Vagina (tissue), 2 donors: ENCODE measurements around the gene FBXL17. TPM values are rescaled to one million over a fixed set of nuclear protein-coding genes. Genes with fewer than 3 reads are reported as not detected.

Experiments
- DNase-seq, 2 donors: peaks; one replicate each; pipeline ENCODE4 v3.0.0-alpha.2; 2017; ENCODE audit errors: extremely low spot score in 2 of 2
- H3K27ac ChIP-seq: fragments of 200-600 bp; sonication (generic); one replicate; pipeline ENCODE4 v1.5.1; 2019
- H3K27me3 ChIP-seq: fragments of 200-600 bp; sonication (generic); one replicate; pipeline ENCODE4 v1.5.1; 2019
- H3K36me3 ChIP-seq, 2 donors: fragments of 200-600 bp; sonication (generic); one replicate each; pipeline ENCODE4 v1.5.1; 2017 to 2019
- H3K4me1 ChIP-seq: fragments of 200-600 bp; sonication (generic); one replicate; pipeline ENCODE4 v1.5.1; 2019
- H3K4me3 ChIP-seq, 2 donors: fragments of 200-600 bp; sonication (generic); 1 replicate in 1 of 2; 2 replicates in 1 of 2; pipeline ENCODE4 v1.5.1; 2016 to 2019
- H3K9me3 ChIP-seq: fragments of 200-600 bp; sonication (generic); one replicate; pipeline ENCODE4 v1.5.1; 2019
- POLR2A ChIP-seq, 2 donors: fragments of 450-650 bp; IDR thresholded peaks; one replicate each; pipeline ENCODE4 v1.6.1; 2017; ENCODE audit warnings: antibody characterized with exemption in 2 of 2, mild to moderate bottlenecking in 2 of 2, moderate library complexity in 2 of 2
- POLR2AphosphoS5 ChIP-seq, 2 donors: sonication (generic); formaldehyde crosslinking; IDR thresholded peaks; one replicate each; pipeline ENCODE4 v1.9.0; 2017; ENCODE audit warnings: antibody characterized with exemption in 2 of 2, mild to moderate bottlenecking in 2 of 2, low read depth in 1 of 2; ENCODE audit not compliant: insufficient read depth in 1 of 2
- intact Hi-C: fragments of 100-400 bp; cut with DNase I; formaldehyde crosslinking; loops from one replicate; pipeline ENCODE4 v1.15.1; 2023
- total RNA-seq: library from RNA; depleted of rRNA; stranded (reverse); fragments of >200 nt; gene quantifications from one replicate; pipeline ENCODE4 v1.2.3, GENCODE V29; 2016
- TF ChIP-seq, protein P1 (sequence below), 3 experiments: fragments of 450-650 bp in 2 of 3; fragments of 200-600 bp in 1 of 3; sonication (generic) in 1 of 3; IDR thresholded peaks; one replicate each; pipeline ENCODE4 v1.5.1; 2017 to 2019; ENCODE audit warnings: antibody characterized with exemption in 3 of 3, mild to moderate bottlenecking in 2 of 3, moderate library complexity in 2 of 3

FBXL17 gene
- total RNA-seq, 1 donor from 2014 or later, result 15.0 TPM

DNA sequence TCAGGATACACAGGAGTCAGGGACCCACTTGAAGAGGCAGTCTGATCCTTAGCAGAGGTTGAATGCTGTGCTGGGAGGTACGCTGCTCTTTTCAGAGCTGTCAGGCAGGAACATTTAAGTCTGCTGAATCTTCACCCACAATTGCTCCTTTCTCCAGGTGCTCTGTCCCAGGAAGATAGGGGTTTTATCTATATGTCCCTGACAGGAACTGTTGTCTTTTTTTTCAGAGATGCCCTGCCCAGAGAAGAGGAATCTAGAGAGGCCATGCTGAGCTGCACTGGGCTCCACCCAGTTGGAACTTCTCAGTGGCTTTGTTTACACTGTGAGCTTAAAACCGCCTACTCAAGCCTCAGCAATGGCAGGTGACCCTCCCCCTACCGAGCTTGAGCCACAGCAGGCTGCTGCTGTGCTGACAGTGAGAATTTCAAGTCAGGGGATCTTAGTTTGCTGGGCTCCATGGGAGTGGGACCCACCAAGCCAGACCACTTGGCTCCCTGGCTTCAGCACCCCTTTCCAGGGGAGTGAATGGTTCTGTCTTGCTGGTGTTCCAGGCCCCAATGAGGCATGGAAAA is 169.0 kb downstream of the FBXL17 start:
- Histone ChIP-seq H3K36me3 (no peaks in the 10 kb centered on the region), H3K27me3 (no peaks in the 10 kb centered on the region), H3K4me3 (no peak overlapping the region), H3K9me3 (no peaks in the 10 kb centered on the region), H3K4me1 (no peaks in the 10 kb centered on the region), H3K27ac (no peak overlapping the region)
- no peak for DNase-seq
- no peak for TF ChIP-seq POLR2AphosphoS5 (IDR thresholded peaks at IDR 0.05; ENCODE audit: insufficient read depth in 1 of 2, low read depth in 1 of 2)
- TF ChIP-seq, protein P1, sequence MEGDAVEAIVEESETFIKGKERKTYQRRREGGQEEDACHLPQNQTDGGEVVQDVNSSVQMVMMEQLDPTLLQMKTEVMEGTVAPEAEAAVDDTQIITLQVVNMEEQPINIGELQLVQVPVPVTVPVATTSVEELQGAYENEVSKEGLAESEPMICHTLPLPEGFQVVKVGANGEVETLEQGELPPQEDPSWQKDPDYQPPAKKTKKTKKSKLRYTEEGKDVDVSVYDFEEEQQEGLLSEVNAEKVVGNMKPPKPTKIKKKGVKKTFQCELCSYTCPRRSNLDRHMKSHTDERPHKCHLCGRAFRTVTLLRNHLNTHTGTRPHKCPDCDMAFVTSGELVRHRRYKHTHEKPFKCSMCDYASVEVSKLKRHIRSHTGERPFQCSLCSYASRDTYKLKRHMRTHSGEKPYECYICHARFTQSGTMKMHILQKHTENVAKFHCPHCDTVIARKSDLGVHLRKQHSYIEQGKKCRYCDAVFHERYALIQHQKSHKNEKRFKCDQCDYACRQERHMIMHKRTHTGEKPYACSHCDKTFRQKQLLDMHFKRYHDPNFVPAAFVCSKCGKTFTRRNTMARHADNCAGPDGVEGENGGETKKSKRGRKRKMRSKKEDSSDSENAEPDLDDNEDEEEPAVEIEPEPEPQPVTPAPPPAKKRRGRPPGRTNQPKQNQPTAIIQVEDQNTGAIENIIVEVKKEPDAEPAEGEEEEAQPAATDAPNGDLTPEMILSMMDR (IDR thresholded peaks at IDR 0.05), result no peak
- no peak for TF ChIP-seq POLR2A (IDR thresholded peaks at IDR 0.05)
- intact Hi-C loops, result no loop called here

DNA sequence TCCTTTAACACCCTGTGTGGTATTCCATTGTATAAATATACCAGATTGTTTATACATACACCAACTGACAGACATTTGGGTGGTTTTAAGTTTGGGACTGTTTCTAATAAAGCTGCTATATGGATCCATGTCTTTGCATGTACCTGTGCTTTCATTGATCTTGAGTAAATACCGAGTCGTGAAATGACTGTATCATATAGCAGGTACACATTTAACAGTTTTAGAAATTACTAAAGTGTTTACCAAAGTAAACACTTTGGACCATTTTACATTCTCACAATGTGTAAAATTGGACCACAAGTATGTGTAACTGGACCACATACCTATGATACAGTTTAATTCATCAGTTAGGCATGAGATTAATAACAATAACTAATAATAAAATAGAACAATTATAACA is 175.2 kb downstream of the FBXL17 start:
- TF ChIP-seq, protein P1 (IDR thresholded peaks at IDR 0.05), result no peak
- TF ChIP-seq POLR2A (IDR thresholded peaks at IDR 0.05), result no peak
- TF ChIP-seq POLR2AphosphoS5 (IDR thresholded peaks at IDR 0.05; ENCODE audit: insufficient read depth in 1 of 2, low read depth in 1 of 2), result no peak
- H3K27me3 ChIP-seq, result no peaks in the 10 kb centered on the region
- no peak for DNase-seq
- H3K27ac ChIP-seq, result no peak overlapping the region
- intact Hi-C loops, result no loop called here
- no peaks in the 10 kb centered on the region for H3K36me3 ChIP-seq
- no peak overlapping the region for H3K4me3 ChIP-seq
- no peaks in the 10 kb centered on the region for H3K4me1 ChIP-seq
- no peaks in the 10 kb centered on the region for H3K9me3 ChIP-seq

DNA sequence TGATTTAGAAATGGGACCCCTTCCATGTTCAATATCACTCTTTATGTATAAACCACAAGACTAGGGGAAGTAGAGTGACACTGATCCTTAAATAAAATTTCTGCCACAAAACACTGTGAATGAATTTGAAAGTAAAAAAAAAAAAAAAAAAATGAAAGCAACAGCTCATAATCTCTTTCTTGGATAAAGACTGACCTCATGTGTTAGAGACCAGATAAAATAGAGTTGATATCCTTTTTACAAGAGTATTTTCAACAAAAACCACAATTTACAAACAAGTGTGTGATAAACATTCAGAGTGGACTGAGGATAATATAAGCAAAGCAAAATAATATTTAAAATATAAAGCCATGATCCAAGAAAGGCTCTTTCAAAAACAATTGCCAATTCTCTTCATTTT is 180.2 kb downstream of the FBXL17 start:
- H3K36me3 ChIP-seq, result no peaks in the 10 kb centered on the region
- intact Hi-C loops, result loop anchor here (5.0 kb wide), 1 partner anchor 1889 kb away; no protein-coding TSS in a partner anchor
- no peaks in the 10 kb centered on the region for H3K4me1 ChIP-seq
- no peaks in the 10 kb centered on the region for H3K27me3 ChIP-seq
- TF ChIP-seq, protein P1 (IDR thresholded peaks at IDR 0.05), result no peak
- no peak for TF ChIP-seq POLR2A (IDR thresholded peaks at IDR 0.05)
- TF ChIP-seq POLR2AphosphoS5 (IDR thresholded peaks at IDR 0.05; ENCODE audit: insufficient read depth in 1 of 2, low read depth in 1 of 2), result no peak
- no peak overlapping the region for H3K27ac ChIP-seq
- no peak overlapping the region for H3K4me3 ChIP-seq
- no peak for DNase-seq
- H3K9me3 ChIP-seq, result no peaks in the 10 kb centered on the region

DNA sequence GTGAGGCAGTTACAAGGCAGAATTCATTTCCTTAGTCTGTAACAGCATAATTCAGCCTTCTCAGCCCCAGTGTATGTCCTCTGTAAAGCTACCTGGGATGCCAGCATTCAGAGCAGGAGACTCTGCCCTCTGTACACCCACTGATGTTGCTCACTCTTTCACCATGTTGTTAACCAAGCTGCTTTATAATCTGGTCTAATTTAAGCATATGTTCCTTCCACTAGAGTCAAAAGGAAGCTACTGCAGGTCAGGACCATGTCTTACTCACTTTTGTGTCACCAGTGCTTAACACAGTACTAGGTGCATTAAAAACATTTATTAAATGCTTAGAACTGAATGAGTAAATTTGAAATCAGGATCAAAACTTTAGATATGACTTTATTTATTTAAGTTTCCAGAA is 185.6 kb downstream of the FBXL17 start:
- no peak for DNase-seq

More for the DNA sequence above, 185.6 kb downstream of the FBXL17 start:
- Histone ChIP-seq H3K4me1 (no peaks in the 10 kb centered on the region), H3K36me3 (no peaks in the 10 kb centered on the region), H3K4me3 (no peak overlapping the region), H3K27me3 (no peaks in the 10 kb centered on the region), H3K27ac (no peak overlapping the region), H3K9me3 (no peaks in the 10 kb centered on the region)
- TF ChIP-seq, protein P1 (IDR thresholded peaks at IDR 0.05), result no peak
- TF ChIP-seq POLR2AphosphoS5 (IDR thresholded peaks at IDR 0.05; ENCODE audit: insufficient read depth in 1 of 2, low read depth in 1 of 2), result no peak
- no peak for TF ChIP-seq POLR2A (IDR thresholded peaks at IDR 0.05)
- intact Hi-C loops, result no loop called here
